ENCODE measurements around the gene GNE. TPM values are rescaled to one million over a fixed set of nuclear protein-coding genes. Genes with fewer than 3 reads are reported as not detected.
"Not testable (repeated sequence)": the region's sequence is repeated elsewhere in the genome, so short reads cannot be mapped to it uniquely, and the experiment has no call there.

GNE gene
- total RNA-seq, 1 donor from 2014 or later, result 14.6 TPM

- no peaks in the 10 kb centered on the region for H3K27me3 ChIP-seq (ENCODE audit: low read depth)
- no peaks in the 10 kb centered on the region for H3K4me1 ChIP-seq
- H3K9me3 ChIP-seq, result no peaks in the 10 kb centered on the region
- no peak for TF ChIP-seq CTCF (IDR thresholded peaks at IDR 0.05)
- DNase-seq (no peak), ATAC-seq (no peak)
- intact Hi-C loops (cut with DNase I), result no loop called here
- H3K4me3 ChIP-seq, result no peak overlapping the region
- H3K27ac ChIP-seq, result no peak overlapping the region
- no peaks in the 10 kb centered on the region for H3K36me3 ChIP-seq
These were observed 39.5 kb upstream of the GNE start for GRCh38 chr9:36297798-36298197.

- H3K27me3 ChIP-seq (ENCODE audit: low read depth); H3K4me1 ChIP-seq; DNase-seq; intact Hi-C loops (cut with DNase I); ATAC-seq; H3K9me3 ChIP-seq; H3K4me3 ChIP-seq; H3K36me3 ChIP-seq; H3K27ac ChIP-seq: not testable (repeated sequence)
These were observed 36.7 kb upstream of the GNE start for GRCh38 chr9:36294996-36295395.

- no peak for ATAC-seq
- Histone ChIP-seq H3K4me3 (no peak overlapping the region), H3K36me3 (no peaks in the 10 kb centered on the region), H3K9me3 (no peaks in the 10 kb centered on the region), H3K27me3 (ENCODE audit: low read depth) (no peaks in the 10 kb centered on the region), H3K27ac (no peak overlapping the region), H3K4me1 (no peaks in the 10 kb centered on the region)
- no peak for DNase-seq
- intact Hi-C loops (cut with DNase I), result no loop called here
- no peak for TF ChIP-seq CTCF (IDR thresholded peaks at IDR 0.05)
These were observed 35.7 kb upstream of the GNE start for GRCh38 chr9:36293918-36294317.

GRCh38 chr9:36293171-36293570, 34.9 kb upstream of the GNE start:
- Histone ChIP-seq H3K4me3 (no peak overlapping the region), H3K36me3 (no peaks in the 10 kb centered on the region), H3K27me3 (ENCODE audit: low read depth) (no peaks in the 10 kb centered on the region), H3K4me1 (no peaks in the 10 kb centered on the region), H3K9me3 (no peaks in the 10 kb centered on the region), H3K27ac (no peak overlapping the region)
- no peak for ATAC-seq
- no peak for TF ChIP-seq CTCF (IDR thresholded peaks at IDR 0.05)
- intact Hi-C loops (cut with DNase I), result no loop called here
- DNase-seq, result no peak

- intact Hi-C loops (cut with DNase I), result no loop called here
- no peak for TF ChIP-seq CTCF (IDR thresholded peaks at IDR 0.05)
- H3K4me3 ChIP-seq, result no peak overlapping the region
- DNase-seq (no peak), ATAC-seq (no peak)
- no peaks in the 10 kb centered on the region for H3K36me3 ChIP-seq
- no peak overlapping the region for H3K27ac ChIP-seq
- no peaks in the 10 kb centered on the region for H3K4me1 ChIP-seq
- H3K9me3 ChIP-seq, result no peaks in the 10 kb centered on the region
- no peaks in the 10 kb centered on the region for H3K27me3 ChIP-seq (ENCODE audit: low read depth)
These were observed 34.4 kb upstream of the GNE start for GRCh38 chr9:36292641-36293040.

GRCh38 chr9:36290996-36291395, 32.7 kb upstream of the GNE start:
- Histone ChIP-seq H3K27ac (no peak overlapping the region), H3K4me3 (no peak overlapping the region), H3K9me3 (no peaks in the 10 kb centered on the region), H3K36me3 (no peaks in the 10 kb centered on the region), H3K27me3 (ENCODE audit: low read depth) (no peaks in the 10 kb centered on the region), H3K4me1 (no peaks in the 10 kb centered on the region)
- intact Hi-C loops (cut with DNase I), result no loop called here
- DNase-seq, result no peak
- no peak for TF ChIP-seq CTCF (IDR thresholded peaks at IDR 0.05)
- no peak for ATAC-seq
